ENCODE data around the gene LZTS2. TPM values are rescaled to one million over a fixed set of nuclear protein-coding genes. Genes with fewer than 3 reads are reported as not detected.

Gene LZTS2
- total RNA-seq, 1 experiment from 2014 or later: 62.1 TPM

DNA sequence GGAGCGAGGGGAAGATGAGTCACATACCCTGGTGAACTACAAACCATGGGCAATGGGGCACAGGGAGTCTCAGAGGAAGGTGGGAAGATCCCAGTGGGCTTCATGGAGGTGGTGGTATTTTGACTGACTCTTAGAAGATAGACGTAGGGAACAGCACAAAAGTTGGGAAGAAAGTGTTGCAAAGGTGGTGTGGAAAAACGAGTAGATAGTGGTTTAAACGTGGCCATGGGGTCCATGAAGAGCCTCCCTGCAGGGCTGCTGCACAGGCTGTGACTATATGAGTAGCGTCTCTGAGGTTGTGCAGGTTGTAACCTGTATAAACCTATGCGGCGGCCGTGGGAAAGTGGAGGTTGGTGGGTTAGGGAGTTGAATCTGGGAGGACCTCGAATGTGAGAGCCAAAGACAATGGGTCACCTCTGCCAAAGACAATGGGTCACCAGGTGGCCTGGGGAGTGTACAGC is 13.8 kb downstream of the LZTS2 start:
- DNase-seq (ENCODE audit: low read depth): no peak

DNA sequence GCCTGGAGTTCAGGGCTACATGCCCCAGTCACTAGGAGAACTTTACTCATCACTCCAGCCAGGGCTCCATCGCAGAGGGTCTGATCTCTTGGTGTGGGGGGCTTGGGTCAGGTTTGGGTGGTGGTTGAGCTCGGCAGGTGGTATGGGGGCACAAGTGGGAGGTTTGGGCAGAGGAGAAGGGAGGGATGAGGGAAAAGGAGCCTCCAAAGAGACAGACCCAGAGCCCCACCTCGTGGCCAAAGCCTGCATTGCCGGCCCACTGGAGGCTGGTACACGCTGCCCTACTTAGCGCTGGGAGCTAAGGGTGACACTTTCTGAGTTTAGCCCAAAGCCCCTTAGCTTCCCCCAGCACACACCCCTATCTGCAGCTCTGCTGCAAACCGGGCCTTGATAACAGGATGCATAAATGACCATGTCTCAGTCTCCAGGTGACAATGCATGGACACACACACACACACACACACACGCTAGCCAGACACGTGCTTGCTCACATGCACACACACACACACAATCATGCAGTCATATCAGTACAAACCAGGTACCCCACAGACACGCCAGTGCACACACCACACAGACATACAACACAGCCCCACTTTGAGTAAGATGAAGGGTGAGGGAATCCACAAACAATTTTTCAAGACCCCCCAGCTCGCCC is 14.7 kb downstream of the LZTS2 start:
- peak; percentile 74 for DNase-seq (ENCODE audit: low read depth)

DNA sequence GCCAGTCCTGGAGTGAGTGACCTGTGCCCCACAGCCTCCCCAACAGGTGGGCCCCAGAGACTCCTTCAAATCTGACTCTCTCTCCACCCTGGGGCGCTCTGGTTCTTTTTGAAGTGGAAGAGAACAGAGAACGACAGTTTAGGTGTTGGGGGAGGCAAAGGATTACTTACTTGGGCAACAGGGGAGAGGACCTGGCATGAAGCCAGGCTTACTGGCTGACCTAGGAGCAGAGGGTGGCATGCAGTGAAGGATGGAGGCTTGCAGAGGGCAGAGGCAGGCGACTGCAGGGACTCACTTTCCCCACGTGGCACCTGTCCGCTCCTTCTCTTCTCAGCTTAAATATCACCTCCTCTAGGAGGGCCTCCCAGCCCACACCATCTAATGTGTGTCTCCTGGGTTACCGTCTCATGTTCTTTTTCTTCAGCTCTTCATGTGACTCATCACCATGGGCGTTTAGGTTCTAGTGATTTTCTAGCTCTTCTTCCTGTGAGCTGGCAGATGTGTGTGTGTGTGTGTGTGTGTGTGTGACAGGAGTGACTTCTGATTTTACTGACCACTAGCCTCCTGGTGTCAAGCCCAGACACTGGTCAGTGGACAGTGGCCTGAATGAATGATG is 15.5 kb downstream of the LZTS2 start:
- peak; percentile 97 for DNase-seq (ENCODE audit: low read depth)

DNA sequence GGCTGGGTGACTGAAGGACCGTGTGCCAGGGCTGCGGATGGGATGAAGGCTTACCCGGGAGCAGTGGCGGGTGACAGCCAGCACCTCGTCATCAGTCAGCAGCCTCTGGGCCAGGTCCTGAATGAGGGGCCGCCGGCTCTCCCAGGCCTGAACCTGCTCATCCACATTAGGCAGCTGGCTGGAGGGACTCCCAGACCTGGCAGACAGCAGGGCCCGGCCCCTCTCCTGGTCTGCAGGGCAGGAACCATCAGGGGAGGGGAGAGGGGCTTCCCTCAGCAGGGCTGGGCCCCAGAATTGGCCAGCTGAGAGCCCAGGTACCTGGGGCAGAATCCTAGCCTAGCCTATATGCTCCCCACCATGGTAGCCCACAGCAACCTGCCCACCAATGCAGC is 16.0 kb downstream of the LZTS2 start:
- DNase-seq (ENCODE audit: low read depth): no peak

DNA sequence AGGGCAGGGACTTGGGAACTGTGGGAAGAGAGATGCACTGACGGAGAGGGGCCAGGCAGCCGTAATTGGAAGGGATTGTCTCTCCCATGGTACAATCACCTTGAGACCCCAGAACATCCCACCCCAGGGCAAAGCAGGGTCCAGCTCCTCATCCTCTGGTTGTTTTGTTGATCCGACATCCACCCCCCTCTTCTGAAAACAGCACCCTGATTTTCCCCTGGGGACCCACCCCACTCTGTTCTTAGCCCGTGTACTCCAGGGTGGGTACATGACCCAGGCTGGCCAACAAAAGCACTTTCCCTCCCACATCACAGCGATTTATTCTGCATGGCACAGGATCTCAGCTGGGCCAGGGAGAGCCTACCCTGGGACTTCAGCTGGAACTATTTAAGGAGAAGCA is 17.2 kb downstream of the LZTS2 start:
- DNase-seq (ENCODE audit: low read depth): no peak

DNA sequence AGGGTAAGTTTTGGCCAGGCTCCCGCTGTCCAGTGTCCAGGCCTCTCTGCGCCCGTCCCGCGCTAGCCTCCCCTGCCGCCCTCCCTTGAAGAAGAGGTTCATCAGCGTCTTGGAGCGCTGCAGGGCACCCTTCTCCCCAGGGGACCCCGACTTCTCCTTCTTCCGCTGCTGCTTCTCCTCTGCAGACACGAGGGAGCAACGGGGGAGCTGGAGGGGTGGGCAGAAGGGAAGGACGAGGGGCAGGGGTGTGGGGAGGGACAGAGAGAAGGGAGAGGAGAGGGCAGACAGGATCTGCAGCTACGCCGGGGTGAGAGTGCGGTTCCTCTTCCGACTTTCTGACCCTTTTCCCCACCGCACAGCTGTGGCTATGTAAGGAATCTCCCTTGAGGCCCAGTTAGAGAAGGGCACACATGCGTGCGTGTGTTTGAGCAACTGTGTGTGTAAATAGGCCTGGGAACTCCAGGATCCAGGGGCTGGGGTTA is 18.6 kb downstream of the LZTS2 start:
- DNase-seq (ENCODE audit: low read depth): no peak

DNA sequence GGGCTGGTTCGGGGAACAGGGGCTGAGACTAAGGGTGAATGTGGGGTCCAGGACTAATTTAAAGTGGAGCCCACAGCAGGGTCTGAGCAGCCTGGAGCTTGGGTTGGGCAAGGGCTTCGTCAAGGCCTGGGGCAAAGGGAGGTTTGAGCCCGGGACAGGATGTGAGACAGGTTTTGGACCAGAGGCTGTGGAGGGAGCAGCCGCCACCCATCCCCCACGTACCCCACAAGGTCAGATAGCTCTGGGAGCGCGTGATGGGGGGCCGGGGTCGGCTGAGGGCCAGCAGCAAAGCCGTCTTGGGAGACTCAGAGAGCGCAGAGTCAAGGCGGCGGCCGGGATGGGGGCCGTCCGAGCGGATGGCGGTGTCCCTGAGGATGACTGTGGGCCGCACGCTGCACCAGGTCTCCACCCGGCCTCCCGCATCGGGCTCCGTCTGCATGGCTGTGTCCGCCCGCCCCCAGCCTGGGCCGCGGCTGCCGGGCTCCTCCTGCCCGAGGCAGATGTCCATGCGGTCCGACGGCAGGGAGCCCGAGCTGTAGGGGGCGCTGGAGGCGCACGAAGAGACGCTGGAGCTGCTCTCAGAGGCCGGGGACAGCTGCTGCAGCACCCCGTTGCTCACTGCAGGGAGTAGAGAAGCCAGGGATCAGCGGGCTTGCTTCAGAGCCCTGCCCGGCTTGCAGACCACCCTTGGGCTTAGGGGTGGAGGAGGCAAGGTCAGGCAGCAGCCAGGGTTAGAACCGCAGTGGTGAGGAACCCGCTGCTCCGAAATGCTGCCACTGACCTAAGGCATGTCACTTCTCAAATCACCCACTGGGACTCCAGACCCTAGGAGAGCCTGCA is 19.2 kb downstream of the LZTS2 start:
- peak; percentile 75 for DNase-seq (ENCODE audit: low read depth)

DNA sequence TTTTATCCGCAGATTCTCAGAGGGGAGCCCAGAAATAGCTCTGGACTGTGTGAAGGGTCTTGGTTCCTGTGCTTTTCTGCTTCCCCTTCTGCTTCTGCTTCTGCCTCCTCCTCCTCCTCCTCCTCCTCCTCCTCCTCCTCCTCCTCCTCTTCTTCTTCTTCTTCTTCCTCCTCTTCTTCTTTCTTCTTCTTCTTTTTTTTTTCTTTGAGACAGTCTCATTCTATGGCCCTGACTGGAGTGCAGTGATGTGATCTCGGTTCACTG is 19.8 kb downstream of the LZTS2 start:
- no peak for DNase-seq (ENCODE audit: low read depth)

DNA sequence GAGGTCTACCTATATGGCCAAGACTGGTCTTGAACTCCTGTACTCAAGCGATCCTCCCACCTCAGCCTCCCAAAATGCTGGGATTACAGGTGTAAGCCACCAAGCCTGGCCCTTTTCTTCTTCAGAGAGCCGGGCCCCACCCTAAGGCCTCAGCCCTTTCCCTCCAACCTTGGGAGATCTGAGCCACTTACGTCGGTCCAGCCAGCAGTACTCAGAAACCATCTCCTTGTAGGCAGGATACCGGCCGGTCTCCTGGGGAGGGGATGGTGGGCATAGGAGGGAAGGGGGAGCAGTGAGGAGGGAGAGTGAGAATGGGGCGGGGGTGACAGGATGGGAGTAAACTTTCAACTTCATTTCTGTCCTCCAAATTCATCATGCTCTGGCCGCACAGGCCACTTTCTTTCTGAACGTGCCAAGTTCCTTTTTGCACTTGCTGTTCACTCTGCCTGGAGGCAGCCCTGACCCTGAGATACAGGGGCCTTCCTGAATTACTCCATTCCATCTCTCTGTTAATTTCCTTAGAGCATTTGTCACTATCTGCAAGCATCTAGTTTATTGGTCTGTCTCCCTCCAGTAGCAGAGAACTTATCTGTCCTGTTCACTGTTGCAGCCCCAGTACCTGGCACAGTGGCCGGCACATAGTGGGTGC is 20.9 kb downstream of the LZTS2 start:
- DNase-seq (ENCODE audit: low read depth): no peak

DNA sequence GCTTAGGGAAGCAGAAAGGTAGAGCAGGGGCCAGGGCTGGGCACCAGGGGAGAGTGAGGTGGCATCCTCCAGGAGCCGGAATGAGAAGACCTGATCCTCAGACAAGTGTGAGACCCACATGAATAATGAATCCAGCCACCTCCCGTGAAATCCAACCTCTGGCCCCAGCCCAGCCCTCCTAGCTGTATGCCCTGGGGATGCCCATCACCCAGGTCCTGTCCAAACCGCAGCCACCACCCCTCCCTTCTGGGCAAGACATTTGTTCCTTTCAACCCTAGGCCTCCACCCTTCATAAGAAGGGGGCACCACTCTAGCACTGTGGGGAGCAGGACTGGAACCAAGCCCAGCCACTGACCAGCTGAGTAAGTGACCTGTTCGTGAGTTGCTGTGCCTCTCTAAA is 21.6 kb downstream of the LZTS2 start:
- DNase-seq (ENCODE audit: low read depth): no peak

DNA sequence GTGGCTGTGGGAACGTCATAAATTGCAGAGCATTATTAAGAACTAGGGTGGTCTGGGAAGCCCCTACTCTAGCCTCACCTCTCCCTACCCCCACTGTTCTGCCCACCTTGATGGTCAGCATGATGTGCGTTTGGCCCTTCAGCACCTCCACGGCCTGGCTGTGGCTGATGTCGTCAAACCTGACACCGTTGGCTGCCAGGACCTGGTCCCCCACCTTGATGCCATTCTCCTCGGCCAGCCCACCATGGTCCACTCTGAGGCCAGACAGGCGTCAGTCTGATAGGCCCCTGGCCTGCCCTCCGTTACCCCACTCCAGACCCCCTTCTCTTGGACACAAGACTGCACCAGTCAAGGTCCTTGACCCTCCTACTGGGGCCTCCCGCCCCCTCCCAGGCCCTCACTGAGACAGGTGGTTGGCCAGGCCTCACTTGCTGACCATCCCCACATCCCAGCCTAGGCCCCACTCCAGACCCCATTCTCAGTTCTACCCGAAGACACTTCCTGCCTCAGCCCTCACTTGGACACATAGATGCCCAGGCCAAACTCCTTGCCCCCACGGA is 22.2 kb downstream of the LZTS2 start:
- DNase-seq (ENCODE audit: low read depth): no peak

DNA sequence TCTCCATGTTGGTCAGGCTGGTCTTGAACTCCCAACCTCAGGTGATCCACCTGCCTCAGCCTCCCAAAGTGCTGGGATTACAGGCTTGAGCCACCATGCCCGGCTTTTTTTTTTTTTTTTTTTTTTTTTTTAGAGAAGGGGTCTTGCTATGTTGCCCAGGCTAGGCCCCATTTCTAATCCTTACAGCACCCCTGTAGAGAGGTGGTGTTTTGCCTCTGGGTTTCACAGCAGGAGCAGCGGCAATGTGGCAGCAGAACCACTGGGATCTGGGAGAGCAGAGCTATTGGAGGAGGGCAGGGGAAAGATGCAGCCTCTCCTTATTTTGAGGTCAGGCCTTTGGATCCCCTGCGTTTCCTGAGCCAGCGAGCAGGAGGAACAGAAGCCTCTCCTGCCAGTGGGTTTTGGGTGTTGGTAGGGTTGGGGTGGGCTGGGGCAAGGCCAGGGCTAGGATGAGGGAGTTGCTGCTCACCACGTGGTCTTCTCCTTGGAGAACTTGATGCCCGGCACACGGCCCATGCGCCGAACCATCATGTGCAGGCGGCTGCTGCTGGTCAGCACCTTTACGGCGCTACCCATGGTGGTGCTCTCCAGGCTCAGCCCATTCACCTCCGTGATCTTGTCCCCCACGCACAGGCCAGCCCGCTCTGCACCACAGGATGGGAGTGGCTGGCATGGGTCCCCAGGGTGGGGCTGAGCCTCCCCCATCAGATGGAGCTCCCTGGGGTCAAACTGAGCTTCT is 23.5 kb downstream of the LZTS2 start:
- DNase-seq (ENCODE audit: low read depth): no peak

DNA sequence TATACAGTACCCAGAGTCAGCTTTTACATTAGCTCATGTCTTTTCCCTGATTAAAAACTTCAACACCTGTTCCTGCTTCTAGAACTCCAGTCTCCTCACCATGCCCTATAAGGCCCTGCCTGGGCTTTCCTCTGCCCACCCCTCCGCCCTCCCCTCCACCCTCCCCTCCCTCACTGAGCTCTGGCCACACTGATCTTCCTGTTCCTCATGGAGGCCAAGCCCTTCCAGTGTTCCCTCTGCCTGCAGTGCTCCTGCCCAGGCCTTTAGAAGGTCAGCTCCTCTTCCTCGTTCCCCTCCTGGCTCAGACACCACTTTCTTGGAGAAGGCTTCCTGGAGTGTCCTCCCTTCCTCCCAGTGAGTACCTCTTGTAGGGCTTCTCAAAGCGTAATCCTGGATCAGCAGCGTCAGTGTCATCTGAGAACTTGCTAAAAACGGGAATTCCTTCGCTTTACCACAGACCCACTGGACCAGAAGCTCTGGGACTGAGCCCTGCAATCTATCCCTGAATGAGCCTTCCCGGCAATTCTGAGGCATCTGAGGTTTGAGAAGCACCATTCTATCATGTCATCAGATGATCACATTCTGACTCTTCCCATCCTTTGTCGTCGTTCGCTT is 27.6 kb downstream of the LZTS2 start:
- no peak for DNase-seq (ENCODE audit: low read depth)

DNA sequence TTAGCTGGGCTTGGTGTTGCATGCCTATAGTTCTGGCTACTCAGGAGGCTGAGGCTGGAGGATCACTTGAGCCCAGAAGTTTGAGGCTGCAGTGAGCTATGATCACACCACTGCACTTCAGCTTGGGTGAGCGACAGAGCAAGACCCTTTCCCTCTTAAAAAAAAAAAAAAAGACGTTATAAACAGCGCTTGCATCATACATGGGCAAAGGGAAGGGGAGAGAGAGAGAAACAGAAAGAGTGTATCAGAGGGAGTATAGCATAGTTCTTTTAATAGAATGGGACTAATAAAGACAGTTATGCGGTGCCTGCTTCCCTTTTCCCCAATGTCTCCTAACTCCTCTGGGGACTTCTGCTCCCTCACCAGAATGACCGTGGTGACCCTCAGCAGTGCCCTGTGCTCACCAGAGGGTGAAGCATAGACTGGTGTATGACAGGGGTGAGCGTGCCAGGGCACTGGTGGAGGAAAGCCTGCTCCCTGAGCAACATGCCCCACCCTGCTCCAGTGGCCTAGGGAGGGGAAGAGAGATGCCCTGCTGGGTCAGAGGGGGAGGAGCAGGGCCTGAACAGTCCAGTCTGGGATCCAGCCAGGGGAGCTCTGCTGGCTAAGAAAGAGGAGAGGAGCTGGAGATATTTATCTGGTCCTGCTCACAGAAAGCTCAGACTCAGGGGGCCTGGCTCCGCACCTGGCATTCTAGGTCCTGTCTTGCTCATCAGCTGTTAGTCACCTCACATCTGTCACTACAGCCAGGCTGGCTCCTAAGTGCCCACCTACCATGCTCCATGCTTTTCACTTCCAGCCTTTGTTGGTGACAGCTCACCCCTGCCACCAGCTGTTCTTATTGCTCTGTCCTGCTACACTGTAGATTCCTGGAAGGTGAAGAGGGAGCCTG is 29.1 kb downstream of the LZTS2 start:
- DNase-seq (ENCODE audit: low read depth): no peak

DNA sequence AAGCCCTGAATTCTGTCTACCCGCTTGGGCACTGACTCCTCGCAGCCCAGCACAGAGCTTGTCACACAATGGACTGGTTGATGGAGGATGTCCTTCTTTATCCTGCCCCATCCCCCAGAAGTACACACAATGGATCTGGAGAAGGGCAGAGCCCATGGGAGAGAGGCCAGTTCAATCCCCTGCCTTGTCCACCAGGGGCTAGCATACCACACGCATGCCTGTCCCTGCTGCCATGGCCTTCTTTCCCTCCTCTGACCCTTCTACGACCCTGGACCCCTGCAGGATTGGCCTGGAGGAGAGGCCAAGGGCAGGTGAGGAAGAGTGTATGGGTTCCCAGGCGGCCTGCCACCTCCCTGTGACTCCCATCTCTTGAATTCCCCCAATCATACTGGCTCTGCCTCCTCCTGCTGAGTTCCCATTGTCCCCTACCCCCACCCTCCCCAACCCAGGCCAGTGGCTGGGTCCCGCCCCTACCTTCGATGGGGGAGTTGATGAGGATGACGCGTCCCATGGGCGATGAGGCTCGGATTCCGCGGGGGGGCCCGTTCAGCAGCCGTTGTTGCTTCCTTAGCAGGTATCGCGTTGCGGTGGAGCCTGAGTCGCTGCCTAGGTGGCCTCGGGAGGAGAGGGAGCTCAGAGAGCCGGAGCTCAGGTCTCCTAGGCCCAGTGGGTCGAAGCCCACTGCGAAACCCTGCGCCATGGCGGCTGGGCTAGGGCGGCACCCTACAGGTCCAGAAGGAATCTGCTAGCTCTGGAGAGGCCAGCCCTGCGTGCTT is 30.1 kb downstream of the LZTS2 start:
- DNase-seq (ENCODE audit: low read depth): no peak

DNA sequence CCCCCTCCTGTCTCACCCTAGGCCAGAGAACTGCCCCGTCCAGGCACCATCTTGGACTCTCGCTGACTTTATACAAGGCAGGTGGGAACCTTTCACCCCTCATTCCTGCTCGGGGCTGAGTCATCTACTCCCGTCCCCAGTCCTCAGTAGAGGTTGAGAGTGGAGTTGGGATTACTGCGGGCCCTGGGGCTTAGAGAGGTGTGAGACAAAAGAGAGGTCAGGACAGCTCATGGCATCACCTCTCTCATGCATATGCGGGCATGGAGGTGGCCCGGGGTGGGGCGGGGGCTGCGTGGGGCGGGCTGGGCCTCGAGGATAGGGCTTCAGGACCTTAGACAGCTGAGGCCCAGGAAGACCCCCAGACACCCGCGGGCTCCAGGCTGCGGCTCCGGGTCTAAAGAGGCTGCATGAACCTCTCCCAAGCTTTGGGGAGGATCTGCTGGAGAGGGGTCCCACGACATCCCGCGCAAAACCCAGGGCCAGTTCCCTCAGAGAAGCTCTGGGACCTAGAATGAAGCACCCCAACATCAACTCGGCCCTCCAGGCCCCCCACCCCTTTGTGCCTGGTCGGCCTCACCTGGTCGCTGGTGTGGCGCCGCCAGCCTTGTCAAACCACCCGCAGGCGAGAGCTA is 31.0 kb downstream of the LZTS2 start:
- no peak for DNase-seq (ENCODE audit: low read depth)

DNA sequence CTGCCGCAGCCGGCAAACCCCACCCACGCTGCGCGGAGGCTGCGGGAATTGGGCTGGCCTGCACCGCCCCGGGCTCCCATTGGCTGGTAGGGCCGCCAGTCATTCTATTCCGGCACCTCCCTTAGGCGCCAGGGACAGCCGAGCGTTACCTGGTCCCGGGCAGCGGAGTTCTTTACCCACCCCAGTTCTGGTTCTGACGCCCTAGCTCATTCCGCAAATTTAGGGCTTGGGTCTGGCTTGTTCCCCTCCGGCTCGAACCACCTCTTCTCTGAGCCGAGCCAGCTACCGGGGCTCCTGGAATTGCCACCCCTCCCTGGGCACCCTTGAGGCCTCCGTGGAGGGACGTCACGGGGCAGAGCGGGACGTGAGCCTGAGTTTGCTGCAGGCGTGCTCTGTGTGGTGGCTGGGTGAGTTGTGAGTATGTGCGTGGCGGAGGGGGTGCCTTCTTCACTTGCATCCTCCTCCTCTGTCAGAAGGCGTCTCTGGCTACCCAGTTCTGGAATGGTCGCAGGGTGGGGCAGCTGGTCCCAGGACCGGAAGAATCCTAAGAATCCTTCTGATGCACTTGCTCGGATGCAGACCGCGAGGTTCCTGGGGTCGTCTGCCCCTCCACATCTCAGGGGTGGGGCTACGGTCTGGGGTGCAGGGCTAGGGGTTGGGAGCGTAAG is 31.7 kb downstream of the LZTS2 start, which contains the start of the genes PDZD7 and SFXN3:
Gene PDZD7, minus strand, starts transcription at position 2 of the 668 bp plus-strand sequence. CDS start 910 bp downstream, outside the sequence.
Gene SFXN3, plus strand, starts transcription at position 107 of the 668 bp plus-strand sequence. CDS start 3,461 bp downstream, outside the sequence.
- DNase-seq (ENCODE audit: low read depth): peak; percentile 89

All from HT1080 (cell line).